SK-N-SH (cell line): Measurements from ENCODE around the gene AKAP17A. TPM values are rescaled to one million over a fixed set of nuclear protein-coding genes. Genes with fewer than 3 reads are reported as not detected.

Source experiments
- CTCF ChIA-PET: fragments of 300-600, 350-600 bp; formaldehyde crosslinking; extraction: SDS; loops from one replicate; lab custom pipeline; 2021; lab: Yijun Ruan, JAX
- POLR2A ChIA-PET: fragments of 350-600 bp; sonication (Branson Sonifier 250); formaldehyde crosslinking; extraction: SDS; loops from one replicate; lab custom pipeline; 2020; ENCODE audit warnings: antibody characterized with exemption, inconsistent platforms; lab: Yijun Ruan, JAX
- DNase-seq: peaks from one replicate; pipeline ENCODE4 v3.0.0; 2012
- H2AFZ ChIP-seq: fragments of 200-600 bp; sonication (generic); 2 replicates; pipeline ENCODE4 v1.8.1; 2016; ENCODE audit warnings: antibody characterized with exemption, mild to moderate bottlenecking, low read depth
- H3F3A ChIP-seq: fragments of 200-600 bp; sonication (generic); replicated peaks from 2 replicates; pipeline ENCODE3; 2016; ENCODE audit warnings: antibody characterized with exemption, mild to moderate bottlenecking; ENCODE audit not compliant: insufficient read depth
- H3K27ac ChIP-seq, 2 experiments: fragments of 200-500 bp in 1 of 2; fragments of 200-600 bp in 1 of 2; sonication (Bioruptor generic) in 1 of 2; sonication (generic), shearing (Covaris generic) in 1 of 2; 2 replicates each; pipeline versions ENCODE4 v1.5.1 to v1.6.1; 2014 to 2016; ENCODE audit warnings: low read depth in 2 of 2, inconsistent platforms in 1 of 2, low read length in 1 of 2, mild to moderate bottlenecking in 1 of 2, mixed read lengths in 1 of 2
- H3K27me3 ChIP-seq: fragments of 200-600 bp; sonication (generic), shearing (Covaris generic); 2 replicates; pipeline ENCODE4 v1.6.1; 2016; ENCODE audit warnings: mixed run types; ENCODE audit not compliant: insufficient read depth
- H3K36me3 ChIP-seq, 2 experiments: fragments of 200-500 bp in 1 of 2; fragments of 200-600 bp in 1 of 2; sonication (Bioruptor generic) in 1 of 2; sonication (generic) in 1 of 2; replicated peaks in 1 of 2; 2 replicates each; pipeline versions ENCODE3 to v1.5.1; 2014 to 2016; ENCODE audit warnings: low read length in 1 of 2, mild to moderate bottlenecking in 1 of 2; ENCODE audit not compliant: insufficient read depth in 2 of 2, control insufficient read depth in 1 of 2
- H3K4me1 ChIP-seq, 2 experiments: fragments of 200-500 bp in 1 of 2; fragments of 200-600 bp in 1 of 2; sonication (Bioruptor generic) in 1 of 2; sonication (generic), shearing (Covaris generic) in 1 of 2; 2 replicates each; pipeline versions ENCODE4 v1.5.1 to v1.6.1; 2014 to 2016; ENCODE audit warnings: low read depth in 1 of 2, low read length in 1 of 2, mixed run types in 1 of 2; ENCODE audit not compliant: insufficient read depth in 2 of 2, control insufficient read depth in 1 of 2
- H3K4me2 ChIP-seq: fragments of 200-600 bp; sonication (generic), shearing (Covaris generic); 2 replicates; pipeline ENCODE4 v1.6.1; 2017; ENCODE audit warnings: mixed run types
- H3K4me3 ChIP-seq, 2 experiments: fragments of 200-500 bp in 1 of 2; fragments of 200-600 bp in 1 of 2; sonication (Bioruptor generic) in 1 of 2; sonication (generic), shearing (Covaris generic) in 1 of 2; 2 replicates each; pipeline versions ENCODE4 v1.5.1 to v1.8.1; 2014 to 2016; ENCODE audit warnings: low read depth in 2 of 2, inconsistent platforms in 1 of 2, low read length in 1 of 2, mild to moderate bottlenecking in 1 of 2, mixed read lengths in 1 of 2, moderate library complexity in 1 of 2
- H3K79me2 ChIP-seq: fragments of 200-600 bp; sonication (generic); 2 replicates; pipeline ENCODE4 v1.8.1; 2017; ENCODE audit warnings: mild to moderate bottlenecking; ENCODE audit not compliant: insufficient read depth
- H3K9ac ChIP-seq: fragments of 200-600 bp; sonication (generic); 2 replicates; pipeline ENCODE4 v1.6.1; 2017; ENCODE audit warnings: mixed run types
- H3K9me2 ChIP-seq: fragments of 200-600 bp; sonication (generic); 2 replicates; pipeline ENCODE4 v1.6.1; 2017; ENCODE audit warnings: mixed run types
- H3K9me3 ChIP-seq: fragments of 200-600 bp; sonication (generic); 2 replicates; pipeline ENCODE4 v1.6.1; 2017; ENCODE audit warnings: mixed run types, mild to moderate bottlenecking, moderate library complexity
- H4K20me1 ChIP-seq: fragments of 200-600 bp; sonication (generic); 2 replicates; pipeline ENCODE4 v1.6.1; 2017; ENCODE audit warnings: mild to moderate bottlenecking, mixed run types; ENCODE audit not compliant: insufficient read depth
- ELF1 ChIP-seq: IDR thresholded peaks from 2 replicates; pipeline ENCODE4 v1.4.0; 2012
- EP300 ChIP-seq, 2 experiments: IDR thresholded peaks; 2 replicates each; pipeline versions ENCODE4 v1.4.0 to v1.6.1; 2012; ENCODE audit warnings: borderline replicate concordance in 1 of 2, low read depth in 1 of 2, low read length in 1 of 2
- FOSL2 ChIP-seq: IDR thresholded peaks from 2 replicates; pipeline ENCODE4 v1.4.0; 2012; ENCODE audit warnings: low read depth, mild to moderate bottlenecking, moderate library complexity, borderline replicate concordance
- FOXJ3 ChIP-seq: sonication (generic); formaldehyde crosslinking; IDR thresholded peaks from 2 replicates; pipeline ENCODE4 v1.5.1; 2020; ENCODE audit warnings: mild to moderate bottlenecking, missing genetic modification reagents
- FOXM1 ChIP-seq: IDR thresholded peaks from 2 replicates; pipeline ENCODE4 v1.4.0; 2012; ENCODE audit warnings: low read depth, mild to moderate bottlenecking
- GATA2 ChIP-seq: sonication (generic); formaldehyde crosslinking; IDR thresholded peaks from 2 replicates; pipeline ENCODE4 v1.5.0; 2020; ENCODE audit warnings: mild to moderate bottlenecking, missing genetic modification reagents
- JUND ChIP-seq: IDR thresholded peaks from 2 replicates; pipeline ENCODE4 v1.4.0; 2012
- MEF2A ChIP-seq: IDR thresholded peaks from 2 replicates; pipeline ENCODE4 v1.4.0; 2012; ENCODE audit warnings: low read depth, borderline replicate concordance
- MXI1 ChIP-seq: IDR thresholded peaks from 2 replicates; pipeline ENCODE4 v1.6.1; 2012; ENCODE audit warnings: mild to moderate bottlenecking, low read depth, low read length, improper control_type of control experiment
- NFIC ChIP-seq: IDR thresholded peaks from 2 replicates; pipeline ENCODE4 v1.4.0; 2012; ENCODE audit warnings: borderline replicate concordance
- NRF1 ChIP-seq: IDR thresholded peaks from 2 replicates; pipeline ENCODE4 v1.6.1; 2012; ENCODE audit warnings: low read depth, mild to moderate bottlenecking, low read length
- RCOR1 ChIP-seq: fragments of 150-350 bp; IDR thresholded peaks from 2 replicates; pipeline ENCODE4 v1.6.1; 2017; ENCODE audit warnings: antibody characterized with exemption, low read length
- REST ChIP-seq: IDR thresholded peaks from 2 replicates; pipeline ENCODE4 v1.6.1; 2012; ENCODE audit warnings: mild to moderate bottlenecking, low read depth, low read length, moderate library complexity
- RXRA ChIP-seq: IDR thresholded peaks from 2 replicates; pipeline ENCODE4 v1.4.0; 2012; ENCODE audit warnings: low read depth, mild to moderate bottlenecking, borderline replicate concordance
- SMC3 ChIP-seq: IDR thresholded peaks from 2 replicates; pipeline ENCODE4 v1.6.1; 2012; ENCODE audit warnings: low read depth, low read length, improper control_type of control experiment
- TEAD4 ChIP-seq: IDR thresholded peaks from 2 replicates; pipeline ENCODE4 v1.4.0; 2012; ENCODE audit warnings: mild to moderate bottlenecking, borderline replicate concordance; ENCODE audit not compliant: insufficient read depth
- WGBS: methylation state at CpG from one replicate; pipeline ENCODE4 v1.1.6; 2017; ENCODE audit warnings: low lambda C conversion rate; 5-methylcytosine and 5-hydroxymethylcytosine counted together
- polyA plus RNA-seq, 3 experiments: library from polyadenylated mRNA; depleted of rRNA; stranded (reverse); fragments of >200 nt; gene quantifications; 2 replicates each; pipeline ENCODE4 v1.2.3, GENCODE V29; 2012
- TF ChIP-seq, protein P1 (sequence below): IDR thresholded peaks from 2 replicates; pipeline ENCODE4; 2012
- TF ChIP-seq, protein P2 (sequence below): IDR thresholded peaks from 2 replicates; pipeline ENCODE4 v1.4.0; 2012; ENCODE audit warnings: low read depth, borderline replicate concordance
- TF ChIP-seq, protein P3 (sequence below): fragments of 150-350 bp; IDR thresholded peaks from 2 replicates; pipeline ENCODE4 v1.6.1; 2017; ENCODE audit warnings: antibody characterized with exemption, low read length, low read depth, borderline replicate concordance

Gene AKAP17A
- polyA plus RNA-seq, 1 of the 3 experiments (the other 2 are of a cell fraction): 43.8 TPM

DNA sequence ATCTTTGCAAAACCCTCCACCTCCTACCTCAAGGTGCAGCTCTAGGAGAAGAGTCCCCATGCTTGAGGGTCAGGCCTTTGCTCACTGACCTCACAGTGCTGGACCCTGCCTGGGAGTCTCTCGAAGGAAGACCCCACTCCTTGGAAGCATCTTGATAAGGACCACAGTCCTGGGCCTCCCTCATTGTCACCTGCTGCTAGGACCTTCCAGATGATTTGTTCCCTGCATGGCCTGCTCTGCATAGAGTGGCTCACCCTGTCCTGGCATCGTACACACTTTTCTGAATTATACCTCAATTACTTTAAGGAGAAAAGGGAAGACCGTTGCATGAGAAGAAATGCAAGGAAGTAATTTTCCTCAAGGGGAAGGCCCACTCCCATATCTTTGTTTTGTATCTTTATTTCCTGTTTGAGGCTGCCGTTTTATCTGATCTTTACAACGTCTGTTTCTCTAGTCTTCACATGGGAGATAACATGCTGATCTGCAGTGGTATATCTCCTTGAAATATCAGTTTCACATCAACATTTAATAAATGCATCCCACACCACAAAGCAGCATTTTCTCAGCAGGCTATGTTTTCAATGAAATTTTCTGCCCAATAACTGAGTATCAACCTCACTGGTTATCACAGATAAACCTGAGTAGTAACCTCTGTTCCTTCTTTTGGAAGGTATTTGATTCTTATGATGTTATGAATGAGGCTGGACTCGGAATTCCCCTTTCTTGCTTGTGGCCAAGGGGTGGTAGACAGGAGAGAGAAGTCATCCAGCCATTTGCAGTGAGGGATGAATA lies 15.0 kb upstream of the AKAP17A start (continued):
- TF ChIP-seq GATA2 (CRISPR knock-in tag) (no peak), SMC3 (no peak), FOXJ3 (no peak), JUND (no peak)
- TF ChIP-seq, protein P1, sequence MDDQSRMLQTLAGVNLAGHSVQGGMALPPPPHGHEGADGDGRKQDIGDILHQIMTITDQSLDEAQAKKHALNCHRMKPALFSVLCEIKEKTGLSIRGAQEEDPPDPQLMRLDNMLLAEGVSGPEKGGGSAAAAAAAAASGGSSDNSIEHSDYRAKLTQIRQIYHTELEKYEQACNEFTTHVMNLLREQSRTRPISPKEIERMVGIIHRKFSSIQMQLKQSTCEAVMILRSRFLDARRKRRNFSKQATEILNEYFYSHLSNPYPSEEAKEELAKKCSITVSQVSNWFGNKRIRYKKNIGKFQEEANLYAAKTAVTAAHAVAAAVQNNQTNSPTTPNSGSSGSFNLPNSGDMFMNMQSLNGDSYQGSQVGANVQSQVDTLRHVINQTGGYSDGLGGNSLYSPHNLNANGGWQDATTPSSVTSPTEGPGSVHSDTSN: no peak
- TF ChIP-seq, all 33 proteins: peak for 0

GRCh38 chrX:1577845-1578244 lies 13.6 kb upstream of the AKAP17A start:
- no peaks in the 10 kb centered on the region for H4K20me1 ChIP-seq
- no peaks in the 10 kb centered on the region for H3K4me1 ChIP-seq
- H3K9ac ChIP-seq: no peak overlapping the region
- H3K27me3 ChIP-seq: 0 out of 2 replicates have a peak, but pooled peaks cover 4% of the 10 kb centered on the region
- no peak for DNase-seq
- no peaks in the 10 kb centered on the region for H3K9me2 ChIP-seq
- TF ChIP-seq JUND (no peak), TEAD4 (no peak), RCOR1 (no peak), NFIC (no peak), ELF1 (no peak), NRF1 (no peak), FOSL2 (no peak), SMC3 (no peak), RXRA (no peak), FOXJ3 (no peak), FOXM1 (no peak), MXI1 (no peak), EP300 (IDR thresholded peaks at IDR 0.05; ENCODE audit: borderline replicate concordance in 1 of 2, low read depth in 1 of 2, low read length in 1 of 2) (no peak), REST (no peak), MEF2A (no peak)
- TF ChIP-seq, protein P1: no peak
- TF ChIP-seq, protein P2, sequence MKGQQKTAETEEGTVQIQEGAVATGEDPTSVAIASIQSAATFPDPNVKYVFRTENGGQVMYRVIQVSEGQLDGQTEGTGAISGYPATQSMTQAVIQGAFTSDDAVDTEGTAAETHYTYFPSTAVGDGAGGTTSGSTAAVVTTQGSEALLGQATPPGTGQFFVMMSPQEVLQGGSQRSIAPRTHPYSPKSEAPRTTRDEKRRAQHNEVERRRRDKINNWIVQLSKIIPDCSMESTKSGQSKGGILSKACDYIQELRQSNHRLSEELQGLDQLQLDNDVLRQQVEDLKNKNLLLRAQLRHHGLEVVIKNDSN: no peak
- TF ChIP-seq, protein P3, sequence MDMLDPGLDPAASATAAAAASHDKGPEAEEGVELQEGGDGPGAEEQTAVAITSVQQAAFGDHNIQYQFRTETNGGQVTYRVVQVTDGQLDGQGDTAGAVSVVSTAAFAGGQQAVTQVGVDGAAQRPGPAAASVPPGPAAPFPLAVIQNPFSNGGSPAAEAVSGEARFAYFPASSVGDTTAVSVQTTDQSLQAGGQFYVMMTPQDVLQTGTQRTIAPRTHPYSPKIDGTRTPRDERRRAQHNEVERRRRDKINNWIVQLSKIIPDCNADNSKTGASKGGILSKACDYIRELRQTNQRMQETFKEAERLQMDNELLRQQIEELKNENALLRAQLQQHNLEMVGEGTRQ: no peak
- H3K27ac ChIP-seq: no peak overlapping the region
- no peak overlapping the region for H3K4me2 ChIP-seq
- H2AFZ ChIP-seq: no peak overlapping the region
- no peak overlapping the region for H3K4me3 ChIP-seq
- 2% methylated on average over 2 of the region's 2 CpGs for WGBS
- H3K79me2 ChIP-seq: no peaks in the 10 kb centered on the region
- ChIA-PET CTCF (no interaction called here), POLR2A (no interaction called here)
- H3F3A ChIP-seq: peaks cover 11% of the 10 kb centered on the region
- no peaks in the 10 kb centered on the region for H3K9me3 ChIP-seq
- H3K36me3 ChIP-seq: no peaks in the 10 kb centered on the region
